Upper lobe of right lung (tissue), 1 donor: Measurements from ENCODE around the gene PAX5. TPM values are rescaled to one million over a fixed set of nuclear protein-coding genes. Genes with fewer than 3 reads are reported as not detected.

Experiments used
- ATAC-seq: fragments of 200-7000 bp; cut with Tn5 transposase; one replicate; pipeline ENCODE4 v1.9.1; 2020; ENCODE audit warnings: mild to moderate bottlenecking, moderate library complexity
- DNase-seq: peaks from one replicate; pipeline ENCODE4 v3.0.0-alpha.2; 2020
- H3K27ac ChIP-seq: fragments of 200-600 bp; one replicate; pipeline ENCODE4 v1.8.0; 2022
- H3K27me3 ChIP-seq: fragments of 200-600 bp; one replicate; pipeline ENCODE4 v1.8.0; 2022; ENCODE audit warnings: mild to moderate bottlenecking
- H3K36me3 ChIP-seq: fragments of 200-600 bp; one replicate; pipeline ENCODE4 v1.8.0; 2022
- H3K4me1 ChIP-seq: fragments of 200-600 bp; one replicate; pipeline ENCODE4 v1.8.0; 2022
- H3K4me3 ChIP-seq: fragments of 200-600 bp; one replicate; pipeline ENCODE4 v1.8.0; 2022; ENCODE audit warnings: mild to moderate bottlenecking
- H3K9me3 ChIP-seq: fragments of 200-600 bp; one replicate; pipeline ENCODE4 v1.8.0; 2022
- intact Hi-C: fragments of 100-400 bp; cut with DNase I; formaldehyde crosslinking; loops from one replicate; pipeline ENCODE4 v1.11.0; 2022
- total RNA-seq: library from RNA; stranded (reverse); fragmentation: NEBNext Ultra II Directional; extraction: Animal tissue kit (Norgen Biotek cat#: 25700); gene quantifications from one replicate; pipeline ENCODE4 v1.2.1, GENCODE V29; 2021
- TF ChIP-seq, protein P1 (sequence below): fragments of 200-600 bp; IDR thresholded peaks from one replicate; pipeline ENCODE4 v1.8.0; 2022; ENCODE audit warnings: antibody characterized with exemption
- donor health status: DM: no; HTN: yes; CAD: no; lungs with severe emphysema.

Gene PAX5
- total RNA-seq, 1 donor from 2014 or later = 0.23 TPM

DNA sequence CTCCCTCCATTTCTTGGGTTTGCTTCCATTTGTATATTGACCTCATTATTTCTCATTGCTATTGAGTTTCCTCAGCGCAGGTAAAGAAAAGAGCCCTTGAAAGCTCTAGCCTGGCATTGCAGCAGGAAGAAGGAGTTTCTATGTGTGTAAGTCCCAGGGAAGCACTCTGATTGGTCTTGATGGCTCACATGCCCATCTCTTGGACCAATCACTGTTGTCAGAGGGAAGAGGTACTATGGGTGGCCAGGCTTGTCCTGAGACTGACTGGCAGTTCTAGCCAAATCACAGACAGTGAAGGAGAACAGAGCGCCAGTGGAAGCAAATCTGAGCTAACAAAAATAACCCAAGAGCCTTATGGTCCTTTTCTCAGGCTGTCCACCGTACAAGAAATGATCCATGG is 219.0 kb downstream of the PAX5 start:
- Histone ChIP-seq H3K27ac (no peak overlapping the region), H3K4me3 (no peak overlapping the region), H3K27me3 (peaks cover 28% of the 10 kb centered on the region), H3K9me3 (no peaks in the 10 kb centered on the region), H3K36me3 (no peaks in the 10 kb centered on the region), H3K4me1 (no peaks in the 10 kb centered on the region)
- intact Hi-C loops = no loop called here
- DNase-seq (no peak), ATAC-seq (no peak)
- TF ChIP-seq, protein P1, sequence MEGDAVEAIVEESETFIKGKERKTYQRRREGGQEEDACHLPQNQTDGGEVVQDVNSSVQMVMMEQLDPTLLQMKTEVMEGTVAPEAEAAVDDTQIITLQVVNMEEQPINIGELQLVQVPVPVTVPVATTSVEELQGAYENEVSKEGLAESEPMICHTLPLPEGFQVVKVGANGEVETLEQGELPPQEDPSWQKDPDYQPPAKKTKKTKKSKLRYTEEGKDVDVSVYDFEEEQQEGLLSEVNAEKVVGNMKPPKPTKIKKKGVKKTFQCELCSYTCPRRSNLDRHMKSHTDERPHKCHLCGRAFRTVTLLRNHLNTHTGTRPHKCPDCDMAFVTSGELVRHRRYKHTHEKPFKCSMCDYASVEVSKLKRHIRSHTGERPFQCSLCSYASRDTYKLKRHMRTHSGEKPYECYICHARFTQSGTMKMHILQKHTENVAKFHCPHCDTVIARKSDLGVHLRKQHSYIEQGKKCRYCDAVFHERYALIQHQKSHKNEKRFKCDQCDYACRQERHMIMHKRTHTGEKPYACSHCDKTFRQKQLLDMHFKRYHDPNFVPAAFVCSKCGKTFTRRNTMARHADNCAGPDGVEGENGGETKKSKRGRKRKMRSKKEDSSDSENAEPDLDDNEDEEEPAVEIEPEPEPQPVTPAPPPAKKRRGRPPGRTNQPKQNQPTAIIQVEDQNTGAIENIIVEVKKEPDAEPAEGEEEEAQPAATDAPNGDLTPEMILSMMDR = no peak

DNA sequence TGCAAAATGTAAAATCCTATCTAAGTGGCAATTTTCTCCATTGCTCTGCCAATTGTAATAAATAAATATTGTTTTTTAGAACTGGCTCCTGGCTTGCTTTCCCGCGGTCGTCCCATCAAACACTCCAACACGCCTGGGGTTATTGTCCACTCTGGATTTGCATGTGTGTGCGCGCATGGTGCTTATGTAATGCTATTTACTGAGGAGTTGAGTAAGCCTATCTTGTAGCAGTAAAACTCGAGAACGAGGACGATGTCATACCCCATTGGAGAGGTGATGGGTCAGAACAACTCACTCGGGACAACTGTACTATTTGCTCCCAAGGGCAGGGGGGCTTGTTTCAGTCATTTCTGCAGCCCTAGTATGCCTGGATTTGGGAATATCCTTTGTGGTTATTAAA is 220.9 kb downstream of the PAX5 start:
- Histone ChIP-seq H3K4me1 (no peaks in the 10 kb centered on the region), H3K9me3 (no peaks in the 10 kb centered on the region), H3K27me3 (peaks cover 22% of the 10 kb centered on the region), H3K36me3 (no peaks in the 10 kb centered on the region), H3K4me3 (no peak overlapping the region), H3K27ac (no peak overlapping the region)
- TF ChIP-seq, protein P1 = no peak
- intact Hi-C loops = no loop called here
- DNase-seq (no peak), ATAC-seq (no peak)

- Histone ChIP-seq H3K27ac (no peak overlapping the region), H3K27me3 (peaks cover 16% of the 10 kb centered on the region), H3K4me3 (no peak overlapping the region), H3K4me1 (no peaks in the 10 kb centered on the region), H3K36me3 (no peaks in the 10 kb centered on the region), H3K9me3 (no peaks in the 10 kb centered on the region)
- TF ChIP-seq, protein P1 = no peak
- intact Hi-C loops = no loop called here
- no peak for ATAC-seq
- DNase-seq = no peak
Measured at GRCh38 chr9:36812556-36812955, 221.5 kb downstream of the PAX5 start.

DNA sequence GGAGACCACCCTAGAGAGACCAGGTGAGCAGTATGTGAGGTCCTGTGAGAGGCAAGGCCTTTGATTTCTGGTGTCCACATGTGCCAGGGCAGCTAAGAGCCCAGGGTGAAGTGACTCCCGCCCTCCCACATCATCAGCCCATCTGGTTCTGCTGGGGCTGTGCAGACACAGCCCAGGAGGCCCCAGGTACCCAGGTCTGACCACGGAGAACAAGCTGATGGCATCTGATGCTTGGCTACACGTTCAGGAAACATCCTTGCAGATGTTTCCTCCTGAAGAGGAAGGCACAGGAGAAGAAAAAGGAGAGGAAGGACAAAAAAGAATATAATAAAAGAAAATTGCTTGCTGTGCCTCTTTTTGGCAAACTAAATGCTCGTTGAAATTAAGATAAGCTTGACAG is 225.8 kb downstream of the PAX5 start:
- no peaks in the 10 kb centered on the region for H3K4me1 ChIP-seq
- peaks cover 10% of the 10 kb centered on the region for H3K27me3 ChIP-seq
- H3K9me3 ChIP-seq = no peaks in the 10 kb centered on the region
- intact Hi-C loops = no loop called here
- no peak for ATAC-seq
- no peaks in the 10 kb centered on the region for H3K36me3 ChIP-seq
- H3K4me3 ChIP-seq = no peak overlapping the region
- no peak for DNase-seq
- TF ChIP-seq, protein P1 = no peak
- no peak overlapping the region for H3K27ac ChIP-seq

DNA sequence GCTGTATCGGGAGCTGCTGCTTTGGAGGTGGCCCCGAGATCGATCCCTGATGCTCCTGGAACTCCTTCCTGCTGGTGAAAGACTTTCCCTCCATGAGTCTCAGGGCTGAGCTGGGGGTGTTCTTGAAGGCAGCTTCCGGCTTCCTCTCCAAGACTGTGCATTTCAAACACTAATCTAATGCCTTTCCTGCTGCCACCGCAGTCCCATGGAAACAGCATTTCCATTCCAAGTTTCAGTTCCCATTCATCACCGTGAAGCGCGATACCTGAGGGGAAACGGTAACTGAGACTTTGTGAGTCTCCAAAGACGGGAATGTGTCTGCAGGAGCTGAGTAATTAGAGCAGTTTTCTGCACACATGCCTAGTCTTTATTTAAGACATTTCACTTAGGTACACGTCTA is 230.1 kb downstream of the PAX5 start:
- no peak for ATAC-seq
- H3K4me1 ChIP-seq = no peaks in the 10 kb centered on the region
- no peaks in the 10 kb centered on the region for H3K9me3 ChIP-seq
- no peak overlapping the region for H3K27ac ChIP-seq
- TF ChIP-seq, protein P1 = no peak
- no peaks in the 10 kb centered on the region for H3K36me3 ChIP-seq
- H3K4me3 ChIP-seq = no peak overlapping the region
- H3K27me3 ChIP-seq = peaks cover 14% of the 10 kb centered on the region
- intact Hi-C loops = no loop called here
- no peak for DNase-seq

- intact Hi-C loops = no loop called here
- ATAC-seq (no peak), DNase-seq (no peak)
- H3K27ac ChIP-seq = no peak overlapping the region
- TF ChIP-seq, protein P1 = no peak
- no peak overlapping the region for H3K4me3 ChIP-seq
- no peaks in the 10 kb centered on the region for H3K4me1 ChIP-seq
- H3K36me3 ChIP-seq = no peaks in the 10 kb centered on the region
- H3K9me3 ChIP-seq = no peaks in the 10 kb centered on the region
- peaks cover 14% of the 10 kb centered on the region for H3K27me3 ChIP-seq
Measured at GRCh38 chr9:36802201-36802920, 231.7 kb downstream of the PAX5 start.
